ENCODE measurements around the gene ARFGAP3. TPM values are rescaled to one million over a fixed set of nuclear protein-coding genes. Genes with fewer than 3 reads are reported as not detected.
"Not testable (repeated sequence)": the region's sequence is repeated elsewhere in the genome, so short reads cannot be mapped to it uniquely, and the experiment has no call there.

ARFGAP3 gene
- total RNA-seq, 4 donors from 2014 or later = 38.4 to 86.9 (median 47.5) TPM

- intact Hi-C loops (cut with DNase I; ENCODE audit: low total_unique reads) = no loop called here
- DNase-seq = no peak
- Histone ChIP-seq H3K4me3 (no peak overlapping the region), H3K27ac (no peak overlapping the region), H3K36me3 (no peaks in the 10 kb centered on the region), H3K27me3 (no peaks in the 10 kb centered on the region), H3K9me3 (no peaks in the 10 kb centered on the region), H3K4me1 (no peaks in the 10 kb centered on the region)
- no peak for TF ChIP-seq CTCF (IDR thresholded peaks at IDR 0.05)
- no peak for TF ChIP-seq POLR2A (IDR thresholded peaks at IDR 0.05)
These were observed 98.0 kb downstream of the ARFGAP3 start for GRCh38 chr22:42758931-42759629.

GRCh38 chr22:42755553-42755952 is 101.5 kb downstream of the ARFGAP3 start:
- DNase-seq; intact Hi-C loops (cut with DNase I; ENCODE audit: low total_unique reads); H3K27ac ChIP-seq: not testable (repeated sequence)

DNA sequence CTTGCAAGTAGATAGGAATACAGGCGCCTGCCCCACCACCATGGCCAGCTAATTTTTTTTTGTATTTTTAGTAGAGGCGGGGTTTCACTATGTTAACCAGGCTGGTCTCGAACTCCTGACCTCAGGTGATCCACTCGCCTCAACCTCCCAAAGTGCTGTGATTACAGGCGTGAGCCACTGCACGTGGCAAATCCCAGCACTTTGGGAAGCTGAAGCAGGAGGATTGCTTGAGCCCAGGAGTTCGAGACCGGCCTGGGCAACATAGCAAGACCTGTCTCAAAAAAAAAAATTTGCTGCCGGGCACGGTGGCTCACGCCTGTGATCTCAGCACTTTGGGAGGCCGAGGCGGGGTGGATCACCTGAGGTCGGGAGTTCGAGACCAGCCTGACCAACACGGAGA is 102.0 kb downstream of the ARFGAP3 start:
- H3K9me3 ChIP-seq; H3K27me3 ChIP-seq; H3K4me1 ChIP-seq; H3K27ac ChIP-seq; H3K36me3 ChIP-seq; H3K4me3 ChIP-seq; intact Hi-C loops (cut with DNase I; ENCODE audit: low total_unique reads); DNase-seq: not testable (repeated sequence)

More at GRCh38 chr22:42755553-42755952, 101.5 kb downstream of the ARFGAP3 start:
- not testable (repeated sequence) for H3K4me3 ChIP-seq, H3K9me3 ChIP-seq, H3K27me3 ChIP-seq, H3K36me3 ChIP-seq, H3K4me1 ChIP-seq

DNA sequence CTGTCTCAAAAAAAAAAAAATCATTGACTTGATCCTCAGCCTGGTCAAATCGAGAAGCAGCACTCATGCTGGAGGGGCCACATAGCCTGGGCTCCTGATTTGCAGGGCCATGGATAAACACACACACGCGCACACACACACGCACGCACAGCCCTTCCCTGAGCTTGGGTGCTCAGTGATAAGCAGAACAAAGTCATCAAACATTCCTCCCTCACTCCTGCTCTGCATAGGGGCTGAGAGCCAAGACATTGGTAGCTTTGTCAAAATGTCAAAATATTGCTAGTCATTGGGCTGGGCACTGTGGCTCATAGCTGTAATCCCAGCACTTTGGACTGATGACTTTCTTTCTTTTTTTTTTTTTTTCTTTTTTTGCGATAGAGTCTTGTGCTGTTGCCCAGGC is 102.4 kb downstream of the ARFGAP3 start:
- Histone ChIP-seq H3K9me3 (no peaks in the 10 kb centered on the region), H3K4me1 (no peaks in the 10 kb centered on the region), H3K27ac (no peak overlapping the region), H3K4me3 (no peak overlapping the region), H3K36me3 (no peaks in the 10 kb centered on the region), H3K27me3 (no peaks in the 10 kb centered on the region)
- DNase-seq = no peak
- TF ChIP-seq POLR2A (IDR thresholded peaks at IDR 0.05) (no peak), CTCF (IDR thresholded peaks at IDR 0.05) (no peak)
- intact Hi-C loops (cut with DNase I; ENCODE audit: low total_unique reads) = no loop called here

- no peaks in the 10 kb centered on the region for H3K27me3 ChIP-seq
- DNase-seq = no peak
- H3K36me3 ChIP-seq = no peaks in the 10 kb centered on the region
- no peaks in the 10 kb centered on the region for H3K4me1 ChIP-seq
- intact Hi-C loops (cut with DNase I; ENCODE audit: low total_unique reads) = no loop called here
- H3K9me3 ChIP-seq = no peaks in the 10 kb centered on the region
- H3K4me3 ChIP-seq = no peak overlapping the region
- no peak overlapping the region for H3K27ac ChIP-seq
- TF ChIP-seq POLR2A (IDR thresholded peaks at IDR 0.05) = no peak
- TF ChIP-seq CTCF (IDR thresholded peaks at IDR 0.05) = no peak
These were observed 104.2 kb downstream of the ARFGAP3 start for GRCh38 chr22:42752912-42753311.

DNA sequence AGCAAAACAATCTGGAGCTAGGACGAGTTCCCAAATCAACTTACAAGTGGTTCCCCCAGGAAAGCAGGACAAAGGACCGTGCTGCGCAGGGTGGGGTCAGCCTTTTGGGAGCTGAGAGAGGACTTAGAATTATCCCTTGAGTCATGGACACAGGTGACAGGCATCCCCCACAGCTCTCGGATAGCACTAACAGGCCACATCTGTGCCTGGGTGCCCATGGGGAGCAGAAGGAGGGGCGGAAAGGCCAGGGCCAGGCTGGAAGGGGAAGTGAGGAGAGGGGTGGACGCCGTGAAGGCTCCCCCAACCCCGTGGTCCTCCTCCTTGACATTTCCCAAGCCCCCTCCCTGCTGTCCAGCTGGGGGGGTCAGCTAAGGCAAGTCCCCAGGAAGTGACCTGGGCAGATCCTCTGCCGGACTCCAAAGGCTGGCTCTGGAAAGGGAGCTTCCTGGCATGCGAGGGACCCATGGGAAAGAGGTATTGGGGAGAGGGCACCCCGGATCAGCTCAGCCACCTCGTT is 104.8 kb downstream of the ARFGAP3 start:
- Histone ChIP-seq H3K4me3 (no peak overlapping the region), H3K4me1 (no peaks in the 10 kb centered on the region), H3K36me3 (no peaks in the 10 kb centered on the region), H3K27ac (peak overlapping the region in 1 of 2 donors; percentile 33), H3K9me3 (no peaks in the 10 kb centered on the region), H3K27me3 (no peaks in the 10 kb centered on the region)
- intact Hi-C loops (cut with DNase I; ENCODE audit: low total_unique reads) = no loop called here
- TF ChIP-seq CTCF (IDR thresholded peaks at IDR 0.05) = no peak
- TF ChIP-seq POLR2A (IDR thresholded peaks at IDR 0.05) = no peak
- DNase-seq = no peak

- H3K4me1 ChIP-seq; H3K36me3 ChIP-seq; H3K9me3 ChIP-seq; intact Hi-C loops (cut with DNase I; ENCODE audit: low total_unique reads); H3K27ac ChIP-seq; DNase-seq; H3K27me3 ChIP-seq; H3K4me3 ChIP-seq: not testable (repeated sequence)
These were observed 106.7 kb downstream of the ARFGAP3 start for GRCh38 chr22:42750421-42750820.
